GM19395 (cell line): ENCODE results near the gene MIER2.
"Not testable (repeated sequence)": the region's sequence is repeated elsewhere in the genome, so short reads cannot be mapped to it uniquely, and the experiment has no call there.

Experiments
- ATAC-seq: cut with Tn5 transposase; IDR thresholded peaks from one replicate; pipeline ENCODE4 v1.9.1; 2021; ENCODE audit warnings: mild to moderate bottlenecking, moderate library complexity; ENCODE audit not compliant: unreplicated experiment

MIER2 gene

DNA sequence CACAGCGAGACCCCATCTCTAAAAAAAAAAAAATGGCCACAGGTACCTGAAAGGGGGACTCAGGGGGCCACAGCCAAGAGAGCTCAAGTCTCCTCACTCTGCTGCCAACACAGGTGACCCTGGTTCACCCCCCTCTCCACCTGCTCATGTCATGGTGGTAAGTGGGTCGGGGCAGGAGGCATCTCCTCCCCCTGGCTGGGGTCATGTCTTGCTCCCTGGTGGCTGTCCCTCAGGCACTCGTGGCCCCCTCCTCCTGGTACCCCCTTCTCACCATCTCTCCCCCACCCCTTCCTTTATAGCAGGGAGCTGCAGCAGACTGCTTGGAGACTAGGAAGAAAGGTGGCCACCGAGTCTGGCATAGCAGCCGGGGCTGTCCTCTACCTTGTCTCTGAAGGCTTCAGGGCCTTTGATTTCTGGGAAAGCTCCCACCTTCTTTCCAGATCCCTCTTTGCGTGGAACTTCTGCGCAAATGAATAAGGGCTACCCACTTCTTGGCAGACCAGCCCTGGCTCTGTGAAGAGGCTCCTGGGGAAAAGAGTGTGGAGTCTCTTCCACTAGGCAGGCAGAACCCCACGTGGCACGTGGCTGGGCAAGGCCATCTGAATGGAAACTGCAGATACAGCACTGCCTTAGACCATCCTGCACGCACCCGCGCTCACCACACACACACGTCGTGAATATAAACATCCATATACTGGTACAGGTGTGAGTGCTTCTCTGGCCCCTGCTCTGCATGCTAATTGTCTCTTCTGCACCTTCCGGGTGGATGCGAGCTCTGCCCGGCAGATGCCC, 20.1 kb upstream of the MIER2 start:
- ATAC-seq: no peak

DNA sequence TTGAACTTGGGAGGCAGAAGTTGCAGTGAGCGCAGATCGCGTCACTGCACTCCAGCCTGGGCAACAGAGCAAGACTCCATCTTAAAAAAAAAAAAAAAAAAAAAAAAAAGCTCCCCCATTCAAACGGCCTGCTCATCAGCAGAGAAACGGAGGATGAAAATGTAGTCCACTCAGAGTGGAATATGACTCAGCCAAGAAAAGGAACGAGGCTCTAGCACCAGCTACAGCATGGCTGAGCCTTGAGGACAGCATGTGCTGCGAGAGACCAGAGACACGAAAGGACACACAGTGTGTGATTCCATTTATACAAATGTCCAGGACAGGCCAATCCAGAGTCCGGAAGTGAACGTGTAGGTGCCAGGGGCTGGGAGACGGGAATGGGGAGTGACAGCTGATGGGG, 18.1 kb upstream of the MIER2 start:
- ATAC-seq: no peak

DNA sequence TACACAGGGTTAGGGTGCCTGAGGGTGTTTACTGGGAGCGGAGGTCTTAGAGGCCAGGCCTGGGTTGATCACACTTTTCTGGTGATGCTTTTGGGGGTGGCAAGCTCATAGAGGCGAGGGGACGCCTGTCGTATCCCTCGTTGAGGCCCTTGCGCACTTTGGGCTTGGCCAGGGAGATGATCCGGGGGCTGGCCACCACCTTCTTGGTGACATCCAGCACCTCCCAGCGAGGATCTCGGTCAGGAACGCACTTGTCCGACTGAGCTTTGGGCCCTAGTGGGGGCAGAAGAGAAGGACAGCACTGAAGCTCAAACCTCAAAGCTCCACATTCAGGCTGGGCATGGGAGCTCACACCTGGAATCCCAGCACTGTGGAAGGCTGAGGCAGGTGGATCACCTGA, 17.6 kb upstream of the MIER2 start:
- ATAC-seq: no peak

DNA sequence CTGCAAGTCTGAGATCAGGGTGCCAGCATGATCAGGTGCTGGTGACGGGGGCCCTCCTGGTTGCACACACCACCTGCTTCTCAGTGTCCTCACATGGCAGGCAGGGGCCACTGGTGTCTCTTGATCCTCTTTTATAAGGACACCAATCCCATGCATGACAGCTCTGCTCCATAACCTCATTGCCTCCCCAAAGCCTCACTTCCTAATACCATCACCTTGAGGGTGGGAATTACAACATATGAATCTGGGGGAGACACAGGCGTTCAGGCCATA, 15.0 kb upstream of the MIER2 start:
- no peak for ATAC-seq

DNA sequence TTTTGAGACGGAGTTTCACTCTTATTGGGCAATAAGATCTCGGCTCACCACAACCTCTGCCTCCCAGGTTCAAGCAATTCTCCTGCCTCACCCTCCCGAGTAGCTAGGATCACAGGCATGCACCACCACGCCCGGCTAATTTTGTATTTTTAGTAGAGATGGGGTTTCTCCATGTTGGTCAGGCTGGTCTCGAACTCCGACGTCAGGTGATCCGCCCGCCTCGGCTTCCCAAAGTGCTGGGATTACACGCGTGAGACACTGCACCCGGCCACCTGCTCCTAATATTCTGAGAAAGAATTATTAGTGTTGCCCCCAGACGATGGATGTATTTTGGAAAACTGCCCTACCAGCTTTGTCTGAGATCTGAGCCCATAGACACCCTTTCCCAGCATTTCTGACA, 10.9 kb upstream of the MIER2 start:
- not testable (repeated sequence) for ATAC-seq

DNA sequence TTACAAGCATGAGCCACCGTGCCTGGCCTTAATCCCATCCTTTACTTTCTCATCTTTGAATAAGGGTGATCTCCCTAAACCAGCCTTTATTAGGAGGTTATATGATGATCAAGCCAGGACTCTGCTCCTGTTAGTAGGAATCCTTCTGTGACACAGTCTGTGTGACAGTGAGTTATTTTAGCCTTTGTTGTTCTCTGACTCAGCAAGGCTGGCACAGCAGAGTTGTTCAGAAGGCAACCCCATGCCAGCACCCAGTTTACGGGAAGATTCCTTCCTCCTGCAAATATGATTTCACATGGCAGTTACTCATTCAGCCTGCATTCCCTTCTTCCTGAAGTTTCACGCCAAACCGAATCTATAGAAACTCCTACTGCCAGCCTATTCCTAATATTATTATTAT, 10.5 kb upstream of the MIER2 start:
- no peak for ATAC-seq

DNA sequence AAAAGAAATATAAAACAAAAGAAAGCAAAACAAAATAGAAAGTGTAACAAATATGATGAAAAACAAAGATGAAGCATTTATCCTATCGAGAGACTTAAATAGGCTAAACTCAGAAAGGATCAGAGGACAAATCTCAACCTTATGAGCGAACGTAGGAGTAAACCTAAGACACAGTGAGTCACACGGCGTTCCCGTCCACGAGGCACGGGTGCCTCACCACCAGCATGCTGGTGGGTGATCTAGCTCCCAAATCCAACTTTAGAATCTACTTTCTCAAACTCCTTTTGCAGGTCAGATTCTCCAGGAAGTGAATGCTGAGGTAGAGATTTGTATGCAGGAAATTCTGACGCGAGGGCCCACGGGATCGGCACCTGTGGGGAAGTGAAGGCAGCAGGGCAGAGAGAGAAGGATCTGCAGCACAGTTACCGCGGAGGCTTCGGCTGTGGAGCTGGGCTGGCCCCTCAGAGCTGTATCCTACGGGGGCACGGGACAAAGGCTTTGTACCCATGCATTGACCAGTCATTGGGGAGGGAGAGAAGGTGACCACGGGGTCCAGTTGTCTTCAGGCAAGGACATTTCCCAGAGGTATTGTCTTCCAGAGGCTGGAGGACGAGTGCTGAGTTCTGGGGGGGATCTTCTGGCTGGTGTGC, 7.5 kb upstream of the MIER2 start:
- no peak for ATAC-seq

DNA sequence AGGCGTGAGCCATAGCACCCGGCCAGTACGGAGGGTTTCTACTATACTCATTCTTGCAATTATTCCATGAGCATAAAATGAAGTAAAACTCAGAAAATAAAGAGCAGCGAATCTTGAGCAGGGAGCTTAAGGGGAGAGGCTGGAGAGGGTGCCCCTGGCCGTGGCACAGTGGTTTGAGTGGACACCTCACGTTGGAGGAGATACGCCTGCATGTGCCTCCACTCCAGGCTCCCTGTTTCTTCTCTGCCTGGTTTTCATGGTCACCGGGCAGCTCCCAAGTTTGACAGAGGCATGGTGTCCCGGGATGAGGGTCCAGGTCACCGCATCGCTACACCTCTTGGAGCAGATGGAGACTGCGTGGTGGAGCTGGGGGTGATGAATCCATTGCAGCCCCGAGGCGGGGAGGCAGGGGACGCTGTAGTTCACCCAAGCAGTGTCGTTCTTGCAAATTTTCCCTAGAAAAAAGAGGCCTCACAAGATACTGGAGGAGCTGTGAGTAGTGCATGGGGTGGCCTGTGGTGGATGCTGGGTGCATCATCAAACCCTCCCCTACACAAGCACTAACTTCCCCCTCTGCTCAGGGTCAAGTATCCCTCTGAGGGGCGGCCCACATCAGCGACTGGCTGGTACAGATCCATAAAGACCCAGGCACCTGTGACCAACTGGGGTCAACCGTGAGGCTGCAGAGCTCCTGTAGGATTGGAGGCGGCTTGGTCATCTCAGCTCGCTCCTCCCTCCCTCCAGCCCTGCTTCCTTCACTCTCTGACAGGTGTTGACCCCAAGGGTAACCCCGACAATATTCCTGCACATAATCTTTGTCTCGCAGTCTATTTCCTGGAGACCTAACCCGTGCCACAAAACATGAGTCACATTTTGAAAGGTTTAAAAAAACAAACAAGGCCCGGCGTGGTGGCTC, 3.6 kb upstream of the MIER2 start:
- ATAC-seq: no peak

DNA sequence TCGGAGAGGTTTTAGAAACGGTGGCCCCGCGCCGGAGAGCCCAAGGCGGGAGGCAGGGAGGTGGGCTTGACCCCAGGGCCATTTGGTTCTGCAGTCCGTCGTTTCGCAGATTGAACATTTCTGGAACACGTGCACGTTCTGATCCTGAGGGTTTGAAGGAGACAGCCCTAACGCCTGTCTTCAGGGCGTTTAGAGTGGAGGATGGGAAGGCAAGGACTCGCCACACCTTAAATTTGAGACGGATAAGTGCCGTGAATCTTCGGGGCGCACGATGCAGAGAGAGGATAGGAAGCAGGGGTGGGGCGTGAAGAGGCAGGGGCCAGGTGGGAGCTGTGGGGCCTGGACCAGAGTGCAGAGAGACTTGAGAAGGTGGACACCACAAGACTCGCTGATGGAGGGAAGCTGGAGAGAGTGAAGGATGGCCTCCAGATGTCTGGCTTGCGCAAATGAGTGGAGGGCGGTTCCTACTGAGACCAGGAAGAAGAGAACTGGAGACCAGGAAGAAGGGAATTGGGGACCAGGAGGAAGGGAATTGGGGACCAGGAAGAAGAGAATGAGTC, 804 bp upstream of the MIER2 start:
- ATAC-seq: no peak

DNA sequence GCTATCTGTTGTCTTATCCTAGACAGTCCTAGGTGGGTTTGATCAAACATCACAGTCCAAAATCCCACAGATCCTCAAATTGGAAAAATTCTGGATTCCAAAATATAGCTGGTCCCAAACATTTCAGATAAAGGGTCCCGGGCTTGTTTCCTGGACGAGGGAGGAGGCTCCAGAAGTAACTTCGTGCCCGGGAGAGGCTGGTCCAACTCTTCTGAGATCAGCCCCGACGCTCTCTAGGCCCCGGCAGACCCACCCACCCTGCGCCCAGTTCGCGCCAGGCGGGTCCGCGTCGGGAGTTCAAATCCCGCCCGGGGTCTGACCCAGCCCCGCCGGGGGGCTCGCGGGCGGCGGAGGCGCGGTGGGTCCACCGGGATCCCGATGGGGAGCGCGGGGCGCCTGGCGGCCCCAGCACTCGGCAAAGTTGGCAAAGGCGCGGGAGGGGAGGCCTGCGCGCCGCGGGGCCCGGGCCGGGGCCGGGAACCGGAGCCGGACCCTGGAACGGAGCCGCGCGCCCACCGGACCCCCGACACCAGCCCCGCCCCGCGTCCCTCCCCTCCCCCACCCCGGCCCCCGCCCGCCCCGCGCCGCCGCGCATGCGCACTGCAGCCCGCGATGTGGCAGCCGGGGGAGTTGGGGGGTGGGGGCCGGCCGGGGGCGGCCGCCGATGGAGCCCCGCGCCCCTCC, 513 bp downstream of the MIER2 start:
- no peak for ATAC-seq

DNA sequence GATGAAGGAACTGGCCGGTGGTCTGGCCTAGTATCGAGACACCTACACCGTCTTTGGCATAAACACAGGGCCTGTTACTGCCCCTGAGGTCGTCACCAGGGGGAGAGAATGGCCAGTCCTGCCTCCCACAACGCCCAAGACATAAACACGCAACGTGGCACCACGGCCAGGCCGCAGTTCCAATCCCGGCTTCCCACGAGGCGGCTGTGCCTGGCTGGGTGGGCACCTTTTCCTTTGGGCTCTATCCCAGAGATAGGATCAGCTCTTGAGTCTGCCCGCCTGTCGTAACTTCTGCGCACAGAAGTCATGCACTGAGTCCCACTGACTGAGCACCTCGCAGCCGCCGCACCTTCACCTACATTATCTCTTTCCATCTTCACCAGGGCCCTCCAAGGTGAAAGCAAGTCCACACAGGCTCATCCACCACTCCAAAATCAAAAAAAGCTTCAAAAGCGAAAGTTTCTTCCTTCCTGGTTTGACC, 1.1 kb downstream of the MIER2 start:
- no peak for ATAC-seq

DNA sequence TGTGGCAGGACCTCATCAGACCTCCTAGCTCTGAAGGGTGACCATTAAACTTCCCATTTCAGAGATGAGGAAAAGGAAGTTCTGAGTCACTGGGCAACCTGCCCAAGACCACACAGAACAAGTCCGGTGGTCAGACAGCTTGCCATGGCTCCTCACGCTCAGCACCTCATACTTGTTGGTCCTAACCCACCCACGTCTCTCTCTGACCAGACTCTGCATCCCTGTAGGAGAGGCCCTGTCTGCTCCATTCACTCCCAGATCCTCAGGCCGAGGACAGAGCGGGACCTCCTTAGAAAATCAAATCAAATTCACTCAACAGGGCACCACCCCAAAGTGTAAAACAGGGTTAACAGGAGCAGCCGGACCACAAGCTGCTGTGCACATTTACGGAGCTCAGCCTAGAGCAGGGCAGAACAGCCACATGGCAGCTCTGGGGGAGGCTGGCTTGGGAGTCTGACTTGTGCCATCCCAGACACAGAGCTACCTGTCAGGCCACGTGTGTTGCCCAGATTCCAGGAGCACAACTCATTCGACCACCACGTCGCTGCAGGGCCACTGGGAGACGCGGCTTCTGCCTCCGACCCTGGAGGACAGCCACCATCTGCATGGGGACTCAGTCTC, 1.7 kb downstream of the MIER2 start:
- ATAC-seq: no peak

DNA sequence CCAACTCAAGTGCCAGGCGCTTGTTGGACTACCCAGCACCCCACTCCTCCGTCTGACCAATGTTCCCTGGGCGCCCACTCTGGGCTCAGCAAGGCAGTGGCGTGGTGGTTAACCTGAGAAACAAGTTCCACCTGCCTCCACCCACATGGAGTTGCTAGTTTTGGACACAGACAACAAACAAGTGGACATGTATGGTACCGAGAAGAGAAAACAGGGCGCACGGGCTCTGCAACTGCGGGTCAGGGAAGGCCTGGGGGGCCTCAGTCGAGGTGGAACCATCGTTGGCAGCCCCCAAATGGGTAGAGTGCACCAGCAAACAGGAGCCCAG, 2.5 kb downstream of the MIER2 start:
- no peak for ATAC-seq

DNA sequence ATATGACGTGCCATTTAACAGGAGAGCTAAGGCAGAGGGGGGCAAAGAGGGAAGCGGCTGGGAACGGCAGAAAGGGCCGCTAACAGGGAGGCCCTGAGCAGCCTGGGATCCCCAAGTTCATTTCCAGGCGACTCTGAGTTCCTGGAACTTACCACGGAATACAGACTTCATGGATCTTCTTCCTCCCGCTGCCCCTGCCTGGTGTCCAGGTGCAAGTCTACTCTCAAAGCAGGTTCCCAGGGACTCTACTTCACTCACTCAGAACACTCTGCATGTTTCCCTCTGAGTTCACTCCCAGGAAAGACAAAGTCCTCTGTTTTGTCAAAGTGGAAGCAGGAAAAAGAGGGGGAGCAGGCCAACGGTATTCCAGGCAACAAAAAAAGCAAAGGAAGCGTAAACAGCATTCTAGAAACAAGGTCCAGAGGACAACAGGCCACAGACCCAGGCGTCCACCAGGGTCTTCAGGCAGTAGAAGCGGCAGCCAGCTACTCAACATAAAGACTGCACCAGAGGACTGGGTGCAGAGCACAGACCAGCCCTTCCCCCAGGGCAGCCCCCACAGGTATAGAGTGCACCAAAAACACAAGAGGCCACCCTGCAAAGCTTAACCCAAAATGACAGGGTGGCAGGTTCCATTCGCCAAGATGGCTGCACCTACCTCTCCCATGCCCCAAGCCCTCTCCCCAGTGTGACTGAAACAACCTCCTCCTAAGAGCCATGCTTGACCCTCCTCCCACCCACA, 3.0 kb downstream of the MIER2 start:
- ATAC-seq: no peak

DNA sequence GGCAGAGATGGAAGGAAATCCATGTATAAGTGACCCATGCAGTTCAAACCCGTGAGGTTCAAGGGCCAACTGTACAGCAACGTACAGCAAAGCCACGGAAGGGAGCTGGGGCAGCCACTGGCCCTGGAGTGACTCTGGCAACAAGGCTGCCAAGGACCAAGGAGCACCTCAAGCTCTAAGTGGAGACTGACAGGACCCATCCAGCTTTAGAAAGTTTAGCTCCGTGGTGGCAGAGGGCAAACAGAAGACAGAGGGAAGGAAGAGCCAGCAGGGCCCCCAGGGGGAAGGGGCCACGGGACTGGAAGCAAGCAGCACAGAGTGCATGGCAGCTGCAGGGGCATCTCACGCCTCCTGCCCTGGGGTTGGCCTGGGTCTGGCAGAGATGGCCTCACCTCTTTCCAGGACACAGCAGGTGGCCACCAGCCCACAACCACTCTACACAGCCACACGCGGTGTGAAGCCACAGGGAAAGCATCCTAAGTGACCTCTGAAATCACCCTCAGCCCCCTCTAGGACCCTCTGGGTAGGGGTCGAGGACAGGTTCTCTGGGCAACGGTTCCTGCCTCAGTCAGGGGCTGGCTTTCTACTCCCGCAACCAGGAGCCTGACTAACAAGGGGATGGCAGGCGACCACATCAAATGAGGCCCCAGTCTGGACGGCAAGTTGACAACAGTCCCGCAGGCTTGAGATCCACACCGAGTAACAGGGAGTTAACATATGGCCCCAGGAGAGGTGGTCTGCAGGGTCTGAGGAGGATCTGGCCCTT, 3.8 kb downstream of the MIER2 start:
- no peak for ATAC-seq

DNA sequence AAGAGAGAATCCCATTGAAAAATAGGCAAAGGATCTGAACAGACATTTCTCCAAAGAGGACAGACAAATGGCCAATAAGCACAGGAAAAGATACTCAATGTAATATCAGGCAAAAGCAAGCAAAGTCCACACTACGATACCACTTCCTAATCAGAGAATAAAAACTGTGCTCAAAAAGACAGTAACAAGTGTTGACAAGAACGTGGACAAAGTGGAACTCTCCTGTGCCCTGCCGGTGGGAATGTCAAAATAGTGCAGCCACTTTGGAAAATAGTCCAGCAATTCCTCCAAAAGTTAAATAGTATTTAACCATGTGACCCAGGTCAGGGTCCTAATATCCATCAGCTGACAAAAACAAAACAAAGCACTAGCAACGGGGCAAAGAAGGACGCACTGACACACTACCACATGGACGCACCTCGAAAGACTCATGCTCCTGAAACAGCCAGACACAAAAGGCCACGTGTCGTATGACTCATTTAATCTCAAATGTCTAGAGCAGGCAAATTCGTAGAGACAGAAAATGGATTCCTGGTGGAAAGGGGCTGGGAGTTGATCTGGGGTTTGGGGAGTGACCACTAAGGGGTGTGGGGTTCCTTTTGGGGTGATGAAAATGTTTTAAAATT, 5.2 kb downstream of the MIER2 start:
- ATAC-seq: no peak

DNA sequence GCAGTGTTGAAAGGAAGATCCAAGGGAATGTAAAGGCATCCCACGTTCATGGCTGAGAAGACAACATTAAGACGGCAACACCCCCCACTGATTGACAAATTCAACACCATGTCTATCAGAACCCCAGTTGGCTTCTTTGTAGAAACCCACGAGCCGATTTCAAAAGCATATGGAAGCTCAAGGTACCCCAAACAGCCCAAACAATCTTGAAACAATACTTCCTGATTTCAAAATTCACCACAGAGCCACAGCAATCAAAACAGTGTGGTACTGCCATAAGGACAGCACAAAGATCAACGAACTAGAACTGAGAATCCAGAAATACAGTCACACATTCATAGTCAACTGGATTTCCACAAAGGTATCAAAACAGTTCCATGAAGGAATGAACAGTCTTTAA, 6.2 kb downstream of the MIER2 start:
- no peak for ATAC-seq

DNA sequence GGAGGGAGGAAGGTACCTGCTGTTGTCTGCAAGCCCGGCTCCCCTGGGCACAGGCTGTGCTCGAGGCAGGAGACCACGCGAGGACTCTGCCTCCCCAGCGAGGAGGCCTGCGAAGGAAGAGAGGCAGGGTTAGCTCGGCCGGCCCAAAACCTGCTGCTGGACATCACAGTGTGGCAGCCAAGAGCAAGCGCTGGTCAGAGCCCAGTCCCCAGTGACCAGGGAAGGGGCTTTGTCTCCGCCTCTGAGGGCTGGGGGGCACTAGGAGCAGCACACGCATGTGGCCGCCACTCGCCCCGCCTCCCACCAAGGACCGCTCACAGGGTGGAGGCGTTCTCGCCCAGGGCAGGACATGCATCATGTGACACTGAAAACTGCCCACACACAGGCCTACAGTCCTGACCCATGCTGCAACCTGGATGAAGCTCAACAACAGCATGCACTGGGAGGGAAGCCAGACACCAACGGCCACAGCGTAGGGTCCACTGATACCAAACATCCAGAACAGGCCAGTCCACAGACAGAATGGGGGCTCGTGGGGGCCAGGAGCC, 8.5 kb downstream of the MIER2 start:
- ATAC-seq: no peak
